Natural killer cell treated with Interleukin-12 subunit alpha and Interleukin-12 subunit beta and Interleukin-15 and Interleukin-18, amount 100 ng/mL, for 72 hours (primary cell): ENCODE results near the gene ENHO. TPM values are rescaled to one million over a fixed set of nuclear protein-coding genes. Genes with fewer than 3 reads are reported as not detected.

Experiments used
- ATAC-seq, 2 donors: fragments of 150-1000 bp; cut with Tn5 transposase in 1 of 2; sonication (Bioruptor Pico), chemical (Tn5 transposase) in 1 of 2; 2 replicates each; pipeline ENCODE4 v1.10.0; 2021
- DNase-seq: peaks from one replicate; pipeline ENCODE4 v3.0.0; 2022; ENCODE audit warnings: low spot score
- H3K27ac Mint-ChIP-seq, 2 donors: 1 replicate in 1 of 2; 2 replicates in 1 of 2; pipeline ENCODE4 v1.8.0; 2022; ENCODE audit warnings: mixed read lengths in 2 of 2, mild to moderate bottlenecking in 1 of 2, moderate library complexity in 1 of 2
- H3K27me3 Mint-ChIP-seq, 2 donors: 1 replicate in 1 of 2; 2 replicates in 1 of 2; pipeline ENCODE4 v1.8.0; 2022; ENCODE audit warnings: mixed read lengths in 2 of 2
- H3K36me3 Mint-ChIP-seq: one replicate; pipeline ENCODE4 v1.8.0; 2022; ENCODE audit warnings: mixed read lengths
- H3K4me1 Mint-ChIP-seq, 2 donors: 1 replicate in 1 of 2; 2 replicates in 1 of 2; pipeline ENCODE4 v1.8.0; 2022; ENCODE audit warnings: low read depth in 2 of 2, mixed read lengths in 2 of 2, mild to moderate bottlenecking in 1 of 2
- H3K4me3 Mint-ChIP-seq: one replicate; pipeline ENCODE4 v1.8.0; 2022; ENCODE audit warnings: mixed read lengths
- H3K9me3 Mint-ChIP-seq: 2 replicates; pipeline ENCODE4 v1.8.0; 2022; ENCODE audit warnings: mixed read lengths
- total RNA-seq, 2 donors: library from RNA; stranded (reverse); gene quantifications; one replicate each; pipeline ENCODE4 v1.2.3, GENCODE V29; 2022

ENHO gene
- not detected for total RNA-seq

DNA sequence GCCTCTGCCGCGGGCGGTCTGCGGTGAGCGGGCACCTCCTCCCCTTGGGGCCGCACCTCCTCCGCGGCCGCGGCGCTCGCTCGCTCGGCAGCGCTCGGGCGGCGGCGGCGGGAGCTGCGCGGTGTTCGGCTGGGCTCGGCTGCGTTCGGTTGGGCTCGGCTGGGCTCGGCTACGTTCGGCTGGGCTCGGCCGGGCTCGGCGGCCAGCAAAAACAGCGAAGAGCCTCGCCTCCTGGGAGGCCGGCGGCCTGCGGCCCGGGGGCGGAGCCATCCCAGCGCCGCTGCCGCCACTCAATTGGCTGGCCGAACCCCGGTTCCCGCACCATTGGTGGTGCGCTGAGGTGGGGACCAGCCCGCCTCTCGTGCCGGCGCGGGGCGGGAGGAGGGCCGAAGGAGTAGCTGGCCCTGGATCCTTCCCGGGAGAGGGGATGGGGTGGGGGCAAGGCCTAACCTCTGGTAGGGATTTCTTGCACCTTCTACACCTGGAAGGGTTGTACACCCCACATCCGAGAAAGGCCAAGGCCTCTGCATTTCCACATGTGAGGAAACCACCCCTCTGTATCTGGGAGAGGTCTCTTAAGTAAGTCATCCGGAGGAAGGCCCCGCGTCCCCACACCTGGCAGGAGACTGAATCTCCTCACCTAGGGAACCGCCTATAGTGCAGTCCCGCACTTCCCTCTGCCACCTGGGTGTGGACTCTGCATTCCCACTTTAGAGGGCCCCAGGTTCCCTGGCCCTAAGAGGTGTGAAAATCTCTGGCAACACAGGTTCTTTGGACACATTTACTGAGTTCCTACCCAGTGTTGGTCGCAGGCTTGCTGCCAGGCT, at the start of gene ENHO:
ENHO (minus strand) TSS at position 20 of the 827 bp plus-strand sequence. CDS start 1,295 bp downstream, outside the sequence.
- Mint-ChIP-seq H3K4me1 (peaks cover 4 to 6% of the 10 kb centered on the region in 2 donors), H3K27me3 (peaks cover 19 to 28% of the 10 kb centered on the region in 2 donors), H3K9me3 (no peaks in the 10 kb centered on the region), H3K27ac (peak within 1 kb of the TSS in 1 of 2 donors; percentile 18), H3K36me3 (no peaks in the 10 kb centered on the region), H3K4me3 (peak within 1 kb of the TSS; percentile 75)
- ATAC-seq (peak; percentile 98 to 99), DNase-seq (peak; percentile 92)

GRCh38 chr9:34572092-34572491, 49.3 kb upstream of the ENHO start:
- H3K36me3 Mint-ChIP-seq = no peaks in the 10 kb centered on the region
- no peak overlapping the region for H3K4me3 Mint-ChIP-seq

GRCh38 chr9:34571481-34571810, 48.7 kb upstream of the ENHO start:
- Mint-ChIP-seq H3K36me3 (no peaks in the 10 kb centered on the region), H3K27ac (no peak overlapping the region), H3K4me1 (no peaks in the 10 kb centered on the region), H3K9me3 (no peaks in the 10 kb centered on the region), H3K4me3 (no peak overlapping the region), H3K27me3 (peaks cover 27 to 48% of the 10 kb centered on the region in 2 donors)
- DNase-seq = no peak
- no peak for ATAC-seq

More at GRCh38 chr9:34572092-34572491, 49.3 kb upstream of the ENHO start:
- DNase-seq (no peak), ATAC-seq (no peak)
- Mint-ChIP-seq H3K4me1 (peaks cover under 1% of the 10 kb centered on the region in 2 donors), H3K27me3 (peaks cover 24 to 47% of the 10 kb centered on the region in 2 donors), H3K9me3 (no peaks in the 10 kb centered on the region), H3K27ac (no peak overlapping the region)

DNA sequence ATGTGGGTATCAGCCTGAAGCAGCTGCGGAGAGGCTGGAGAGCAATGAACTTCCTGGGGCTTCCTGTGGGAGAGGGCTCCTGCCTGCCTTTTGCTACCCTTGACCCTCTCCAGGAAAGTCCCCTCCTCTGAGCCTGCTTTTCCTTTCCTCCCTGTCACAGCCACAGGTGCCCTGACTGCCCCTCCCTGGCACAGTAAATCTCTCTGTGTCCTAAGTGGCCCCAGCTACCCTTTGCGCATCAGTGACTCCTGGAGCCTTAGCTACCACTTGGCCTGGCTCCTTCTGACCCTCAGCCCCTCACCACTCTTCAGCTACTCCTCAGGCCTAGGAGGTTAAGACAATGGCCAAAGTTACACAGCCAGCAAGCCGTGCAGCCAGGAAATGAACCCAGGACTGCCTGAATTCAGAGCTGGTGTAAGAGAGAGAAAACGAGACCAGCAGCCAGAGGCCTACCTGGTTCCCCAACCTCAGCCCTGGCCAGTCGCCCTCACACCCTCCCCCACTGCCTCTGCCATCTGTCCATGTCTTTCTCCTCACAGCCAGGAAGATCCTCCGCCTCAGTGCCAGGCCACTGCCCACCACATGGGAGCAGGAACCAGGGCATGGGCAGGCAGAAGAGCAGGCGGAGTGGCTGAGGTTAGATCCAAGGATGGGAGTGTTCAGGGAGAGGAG, 48.2 kb upstream of the ENHO start:
- Mint-ChIP-seq H3K27me3 (peaks cover 22 to 44% of the 10 kb centered on the region in 2 donors), H3K27ac (no peak overlapping the region), H3K4me3 (no peak overlapping the region), H3K4me1 (no peaks in the 10 kb centered on the region), H3K36me3 (no peaks in the 10 kb centered on the region), H3K9me3 (no peaks in the 10 kb centered on the region)
- no peak for DNase-seq
- no peak for ATAC-seq

DNA sequence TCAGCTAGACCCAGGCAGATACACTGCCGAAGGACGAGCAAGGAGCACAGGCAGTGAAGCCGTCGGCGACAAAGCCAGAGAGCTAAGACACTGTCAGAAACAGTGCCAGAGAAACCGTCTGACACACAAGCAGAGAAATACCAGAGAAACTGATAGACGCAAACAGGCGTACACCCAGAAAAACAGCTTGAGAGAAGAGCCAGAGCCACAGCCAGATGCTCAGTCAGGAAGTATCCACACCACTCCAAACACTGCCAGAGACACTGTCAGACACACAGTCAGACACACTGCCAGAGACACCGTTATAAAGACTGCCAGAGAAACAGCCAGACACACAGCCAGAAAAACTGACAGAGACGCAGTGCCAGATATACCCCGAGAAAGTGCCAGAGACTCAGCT, 47.6 kb upstream of the ENHO start:
- Mint-ChIP-seq H3K27me3 (peaks cover 19 to 41% of the 10 kb centered on the region in 2 donors), H3K27ac (no peak overlapping the region), H3K4me1 (no peaks in the 10 kb centered on the region), H3K9me3 (no peaks in the 10 kb centered on the region), H3K4me3 (no peak overlapping the region), H3K36me3 (no peaks in the 10 kb centered on the region)
- ATAC-seq = no peak
- no peak for DNase-seq

- Mint-ChIP-seq H3K4me3 (no peak overlapping the region), H3K9me3 (no peaks in the 10 kb centered on the region), H3K27ac (no peak overlapping the region), H3K36me3 (no peaks in the 10 kb centered on the region), H3K4me1 (no peaks in the 10 kb centered on the region), H3K27me3 (peaks cover 25 to 44% of the 10 kb centered on the region in 2 donors)
- DNase-seq (no peak), ATAC-seq (no peak)
Observed at GRCh38 chr9:34568774-34569173, 46.0 kb upstream of the ENHO start.

DNA sequence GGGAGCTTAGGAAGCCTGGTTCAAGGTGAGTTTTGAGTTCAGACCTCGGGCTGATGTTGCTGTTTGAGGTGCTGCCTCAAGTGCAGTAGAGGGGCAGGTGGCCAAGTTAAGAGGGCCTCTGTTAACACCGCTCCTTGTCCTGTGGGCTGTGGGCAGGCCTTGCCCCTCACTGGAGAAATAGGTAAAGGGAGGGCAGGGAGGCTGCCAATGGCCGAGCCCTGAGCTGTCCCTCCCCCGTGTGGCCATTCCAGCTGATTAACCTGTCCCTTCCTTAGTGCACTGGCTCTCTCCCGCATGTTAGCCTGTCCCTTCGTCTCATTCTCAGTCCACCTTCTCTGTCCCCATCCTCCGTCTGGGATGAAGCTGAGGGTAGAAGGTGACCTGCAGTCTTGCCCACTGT, 45.3 kb upstream of the ENHO start:
- Mint-ChIP-seq H3K4me1 (no peaks in the 10 kb centered on the region), H3K27me3 (peaks cover 27 to 45% of the 10 kb centered on the region in 2 donors), H3K36me3 (no peaks in the 10 kb centered on the region)

GRCh38 chr9:34566972-34567371, 44.2 kb upstream of the ENHO start:
- H3K36me3 Mint-ChIP-seq = no peaks in the 10 kb centered on the region
- H3K9me3 Mint-ChIP-seq = no peaks in the 10 kb centered on the region
- peaks cover 27 to 48% of the 10 kb centered on the region in 2 donors for H3K27me3 Mint-ChIP-seq
- no peak for DNase-seq
- H3K4me1 Mint-ChIP-seq = no peaks in the 10 kb centered on the region
- ATAC-seq = no peak
- no peak overlapping the region for H3K4me3 Mint-ChIP-seq
- no peak overlapping the region for H3K27ac Mint-ChIP-seq

More for the DNA sequence above, 45.3 kb upstream of the ENHO start:
- H3K4me3 Mint-ChIP-seq = no peak overlapping the region
- H3K27ac Mint-ChIP-seq = no peak overlapping the region
- H3K9me3 Mint-ChIP-seq = no peaks in the 10 kb centered on the region
- no peak for DNase-seq
- ATAC-seq = no peak

DNA sequence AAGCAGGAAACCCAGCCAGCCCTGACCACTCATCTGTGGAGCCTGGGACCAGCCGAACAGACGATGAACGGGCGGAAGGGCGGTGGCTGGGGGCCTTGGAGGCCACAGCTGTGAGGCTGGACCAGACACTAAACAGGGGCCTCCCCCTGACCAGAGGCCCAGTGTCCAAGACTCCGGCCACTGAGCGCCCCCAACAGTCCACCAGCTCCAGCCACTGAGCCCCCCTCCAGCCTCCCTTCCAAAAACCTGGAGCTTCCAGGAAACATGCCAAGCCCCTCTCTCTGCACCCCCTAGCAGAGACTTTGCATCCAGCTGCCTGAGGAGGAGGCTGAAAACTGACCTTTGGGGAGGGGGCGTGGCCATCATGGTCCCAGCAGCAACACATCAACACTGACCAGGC, 43.5 kb upstream of the ENHO start:
- no peaks in the 10 kb centered on the region for H3K9me3 Mint-ChIP-seq
- H3K27me3 Mint-ChIP-seq = peaks cover 27 to 48% of the 10 kb centered on the region in 2 donors
- H3K4me3 Mint-ChIP-seq = no peak overlapping the region
- H3K27ac Mint-ChIP-seq = no peak overlapping the region
- no peaks in the 10 kb centered on the region for H3K4me1 Mint-ChIP-seq
- no peaks in the 10 kb centered on the region for H3K36me3 Mint-ChIP-seq
- no peak for DNase-seq
- no peak for ATAC-seq

DNA sequence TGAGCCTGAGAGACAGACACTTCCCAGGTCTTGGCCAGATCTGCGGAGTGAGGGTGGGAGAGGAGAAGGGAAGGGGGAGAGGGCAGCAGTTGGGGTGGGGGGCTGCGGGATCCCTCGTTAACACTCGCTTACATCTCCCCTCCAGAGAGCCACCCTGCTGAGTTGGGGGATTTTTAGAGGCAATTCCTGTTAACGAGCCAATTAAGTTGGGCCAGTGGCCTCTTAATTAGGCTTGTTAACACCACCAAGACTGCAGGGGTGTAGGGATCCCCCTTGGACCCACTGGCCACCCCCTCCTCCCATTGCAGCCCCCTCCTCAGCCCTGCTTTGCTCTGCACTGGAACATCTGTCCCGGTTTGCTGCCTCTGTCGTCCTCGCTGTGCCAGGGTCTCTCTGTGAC, 43.1 kb upstream of the ENHO start:
- H3K4me1 Mint-ChIP-seq = no peaks in the 10 kb centered on the region
- DNase-seq = no peak
- H3K27me3 Mint-ChIP-seq = peaks cover 27 to 48% of the 10 kb centered on the region in 2 donors
- no peak overlapping the region for H3K4me3 Mint-ChIP-seq
- H3K9me3 Mint-ChIP-seq = no peaks in the 10 kb centered on the region
- no peak for ATAC-seq
- no peak overlapping the region for H3K27ac Mint-ChIP-seq
- H3K36me3 Mint-ChIP-seq = no peaks in the 10 kb centered on the region

DNA sequence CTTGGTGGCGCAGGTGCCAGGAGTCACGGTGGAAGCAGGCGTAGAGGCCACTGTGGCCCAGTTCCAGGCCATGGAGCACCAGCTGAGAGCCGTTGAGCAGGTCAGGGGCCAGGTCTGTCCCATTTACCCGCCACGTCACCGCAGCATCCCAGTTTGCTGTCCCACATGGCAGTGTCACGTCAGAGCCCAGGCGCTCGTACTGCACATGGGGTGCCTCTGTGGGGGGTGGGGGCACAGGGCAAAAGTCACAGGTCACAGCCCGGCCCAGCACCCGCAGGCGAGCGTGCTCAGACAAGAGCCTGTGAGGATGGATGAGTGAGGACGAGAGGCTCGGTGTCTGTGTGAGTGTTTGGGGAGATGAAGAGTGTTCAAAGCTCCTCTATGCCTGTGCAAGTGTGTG, 41.8 kb upstream of the ENHO start:
- DNase-seq = no peak
- Mint-ChIP-seq H3K27me3 (peaks cover 33 to 48% of the 10 kb centered on the region in 2 donors), H3K9me3 (no peaks in the 10 kb centered on the region), H3K27ac (no peak overlapping the region), H3K4me1 (peaks cover 0 to 3% of the 10 kb centered on the region in 2 donors), H3K4me3 (no peak overlapping the region), H3K36me3 (no peaks in the 10 kb centered on the region)
- ATAC-seq = no peak

- ATAC-seq = no peak
- Mint-ChIP-seq H3K27ac (no peak overlapping the region), H3K4me1 (peaks cover 0 to 3% of the 10 kb centered on the region in 2 donors), H3K9me3 (no peaks in the 10 kb centered on the region), H3K36me3 (no peaks in the 10 kb centered on the region), H3K27me3 (peaks cover 31 to 43% of the 10 kb centered on the region in 2 donors), H3K4me3 (no peak overlapping the region)
- DNase-seq = no peak
Observed at GRCh38 chr9:34563262-34563661, 40.5 kb upstream of the ENHO start.

- H3K4me3 Mint-ChIP-seq = no peak overlapping the region
- no peaks in the 10 kb centered on the region for H3K9me3 Mint-ChIP-seq
- DNase-seq (peak; percentile 22), ATAC-seq (no peak)
- H3K27me3 Mint-ChIP-seq = peaks cover 33 to 37% of the 10 kb centered on the region in 2 donors
- H3K36me3 Mint-ChIP-seq = no peaks in the 10 kb centered on the region
- no peak overlapping the region for H3K27ac Mint-ChIP-seq
- peaks cover 0 to 3% of the 10 kb centered on the region in 2 donors for H3K4me1 Mint-ChIP-seq
Observed at GRCh38 chr9:34562135-34562745, 39.5 kb upstream of the ENHO start.
